ENCODE results near the gene CNKSR2.

- TF ChIP-seq NFYB (IDR thresholded peaks at IDR 0.05; ENCODE audit: insufficient read depth, low read depth, low read length), result no peak
- TF ChIP-seq YY1 (IDR thresholded peaks at IDR 0.05; ENCODE audit: low read depth, low read length), result no peak
Measured at GRCh38 chrX:21645431-21645830, 271.2 kb downstream of the CNKSR2 start.

All from GM12878 (cell line).